Limb (tissue), 2 donors: ENCODE data around the gene C20orf141.
"Not testable (repeated sequence)": the region's sequence is repeated elsewhere in the genome, so short reads cannot be mapped to it uniquely, and the experiment has no call there.

Experiments used
- DNase-seq, 2 donors: peaks; one replicate each; pipeline ENCODE4 v3.0.0-alpha.2; 2016; ENCODE audit errors: extremely low spot score in 2 of 2

C20orf141 gene

GRCh38 chr20:2799688-2800520 is 14.9 kb upstream of the C20orf141 start:
- DNase-seq, result peak; percentile 21 to 66

GRCh38 chr20:2800521-2801285 is 14.1 kb upstream of the C20orf141 start, which contains the start of gene CPXM1:
Gene CPXM1, minus strand, starts transcription at chr20:2800627. Its CDS starts 55 bp downstream, at chr20:2800572.
- DNase-seq, result peak; percentile 45 to 78

- DNase-seq, result no peak
Measured at GRCh38 chr20:2801286-2801728, 13.5 kb upstream of the C20orf141 start.

GRCh38 chr20:2804041-2804828 is 10.6 kb upstream of the C20orf141 start:
- no peak for DNase-seq

- DNase-seq, result no peak
Measured at GRCh38 chr20:2804852-2805688, 9.7 kb upstream of the C20orf141 start.

- DNase-seq, result no peak
Measured at GRCh38 chr20:2805689-2806350, 9.0 kb upstream of the C20orf141 start.

- DNase-seq, result no peak
Measured at GRCh38 chr20:2806351-2806701, 8.5 kb upstream of the C20orf141 start.

GRCh38 chr20:2807019-2807418 is 7.8 kb upstream of the C20orf141 start:
- DNase-seq, result no peak

- DNase-seq, result not testable (repeated sequence)
Measured at GRCh38 chr20:2807929-2808328, 6.9 kb upstream of the C20orf141 start.

- DNase-seq, result no peak
Measured at GRCh38 chr20:2809690-2810089, 5.1 kb upstream of the C20orf141 start.

GRCh38 chr20:2812189-2812588 is 2.6 kb upstream of the C20orf141 start:
- no peak for DNase-seq

- DNase-seq, result no peak
Measured at GRCh38 chr20:2814076-2814475, 711 bp upstream of the C20orf141 start.

- no peak for DNase-seq
Measured at GRCh38 chr20:2815242-2815900, 584 bp downstream of the C20orf141 start.

- no peak for DNase-seq
Measured at GRCh38 chr20:2816030-2816582, 1.3 kb downstream of the C20orf141 start, which contains the start of gene TMEM239. Gene TMEM239, plus strand, starts transcription at chr20:2816364. Its CDS starts 191 bp downstream, at chr20:2816555.

GRCh38 chr20:2816583-2817340 is 2.0 kb downstream of the C20orf141 start:
- no peak for DNase-seq

- DNase-seq, result no peak
Measured at GRCh38 chr20:2817341-2817726, 2.5 kb downstream of the C20orf141 start.

GRCh38 chr20:2817891-2818595 is 3.3 kb downstream of the C20orf141 start:
- DNase-seq, result no peak
